Measurements from ENCODE around the gene MSL3B.

MSL3B gene

DNA sequence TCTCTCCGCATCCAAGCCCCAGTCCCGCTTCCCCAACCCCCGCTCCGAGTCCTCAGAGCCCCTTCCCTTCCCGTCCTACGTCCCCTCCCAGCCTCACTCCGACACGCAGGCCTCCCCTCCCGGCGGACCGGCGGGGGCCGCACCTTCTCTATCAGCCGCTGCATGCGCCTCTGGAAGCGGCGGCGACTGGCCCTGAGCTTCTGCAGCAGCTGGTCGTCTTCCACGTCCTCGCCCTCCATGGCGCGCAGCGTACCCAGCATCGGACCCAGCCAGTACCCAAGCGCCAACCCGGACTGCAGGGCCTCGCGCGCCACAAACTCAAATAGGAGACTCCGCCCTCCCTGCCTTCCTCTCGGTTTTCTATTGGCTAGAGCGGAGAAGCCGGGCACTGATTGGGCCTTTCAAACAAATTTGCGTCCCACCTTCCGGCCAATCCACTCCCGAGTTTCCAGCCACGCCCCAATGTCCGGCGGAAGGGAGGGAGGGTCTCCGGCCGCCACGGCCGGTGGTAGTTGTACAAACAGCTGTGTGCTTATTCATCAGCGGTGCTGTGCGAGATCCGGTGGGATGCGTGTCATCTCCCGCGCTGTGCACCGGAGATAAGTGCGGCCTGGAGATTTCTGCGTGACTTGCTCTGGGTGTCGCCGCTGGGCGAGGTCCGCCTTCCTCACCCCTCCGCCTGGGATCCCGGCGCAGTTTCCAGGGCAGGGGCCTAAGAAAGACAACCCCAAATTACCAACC, 13.8 kb downstream of the MSL3B start, which contains the start of gene HJURP:
HJURP (minus strand) TSS at position 295 of the 741 bp plus-strand sequence; CDS start at position 260, 35 bp downstream.
- intact Hi-C loops (cut with DNase I), result no loop called here
- Histone ChIP-seq H3K4me1 (peaks cover 8 to 28% (median 19%) of the 10 kb centered on the region in 4 donors), H3K27me3 (peaks cover 0 to 29% (median 0%) of the 10 kb centered on the region in 4 donors), H3K36me3 (no peaks in the 10 kb centered on the region), H3K9me3 (no peaks in the 10 kb centered on the region), H3K27ac (replicated peaks in 1 of 4) (peak within 1 kb of the TSS; percentile 64 to 75 (median 70)), H3K4me3 (peak within 1 kb of the TSS; percentile 60 to 90 (median 70))
- TF ChIP-seq EP300 (IDR thresholded peaks at IDR 0.05) (no peak), POLR2A (IDR thresholded peaks at IDR 0.05; ENCODE audit: low read depth) (peak; percentile 12), POLR2AphosphoS5 (IDR thresholded peaks at IDR 0.05) (peak; percentile 83)
- TF ChIP-seq, protein P1, sequence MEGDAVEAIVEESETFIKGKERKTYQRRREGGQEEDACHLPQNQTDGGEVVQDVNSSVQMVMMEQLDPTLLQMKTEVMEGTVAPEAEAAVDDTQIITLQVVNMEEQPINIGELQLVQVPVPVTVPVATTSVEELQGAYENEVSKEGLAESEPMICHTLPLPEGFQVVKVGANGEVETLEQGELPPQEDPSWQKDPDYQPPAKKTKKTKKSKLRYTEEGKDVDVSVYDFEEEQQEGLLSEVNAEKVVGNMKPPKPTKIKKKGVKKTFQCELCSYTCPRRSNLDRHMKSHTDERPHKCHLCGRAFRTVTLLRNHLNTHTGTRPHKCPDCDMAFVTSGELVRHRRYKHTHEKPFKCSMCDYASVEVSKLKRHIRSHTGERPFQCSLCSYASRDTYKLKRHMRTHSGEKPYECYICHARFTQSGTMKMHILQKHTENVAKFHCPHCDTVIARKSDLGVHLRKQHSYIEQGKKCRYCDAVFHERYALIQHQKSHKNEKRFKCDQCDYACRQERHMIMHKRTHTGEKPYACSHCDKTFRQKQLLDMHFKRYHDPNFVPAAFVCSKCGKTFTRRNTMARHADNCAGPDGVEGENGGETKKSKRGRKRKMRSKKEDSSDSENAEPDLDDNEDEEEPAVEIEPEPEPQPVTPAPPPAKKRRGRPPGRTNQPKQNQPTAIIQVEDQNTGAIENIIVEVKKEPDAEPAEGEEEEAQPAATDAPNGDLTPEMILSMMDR (IDR thresholded peaks at IDR 0.05), result no peak
- peak; percentile 98 for DNase-seq (ENCODE audit: extremely low spot score)
- 1% methylated on average over 49 of the region's 60 CpGs for WGBS

DNA sequence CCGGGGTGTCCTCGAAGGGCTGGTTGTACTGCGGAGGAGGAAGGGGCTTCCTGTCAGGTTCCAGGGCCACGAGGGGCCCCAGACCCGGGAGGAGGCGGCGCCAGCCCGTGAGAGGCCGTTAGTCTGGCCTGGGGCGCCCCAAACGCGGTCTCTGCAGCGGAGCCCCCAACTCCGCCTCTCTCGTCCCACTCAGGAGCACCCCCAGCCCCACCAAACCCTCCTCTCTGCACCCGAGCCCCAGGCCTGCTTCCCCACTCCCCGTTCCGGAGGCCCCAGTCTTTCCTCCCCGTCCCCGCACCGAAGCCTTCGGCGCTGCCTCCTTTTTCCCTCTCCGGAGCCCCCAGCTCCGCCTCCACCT, 14.3 kb downstream of the MSL3B start:
- no peak overlapping the region for H3K27ac ChIP-seq (replicated peaks in 1 of 4)
- H3K9me3 ChIP-seq, result no peaks in the 10 kb centered on the region
- intact Hi-C loops (cut with DNase I), result no loop called here
- TF ChIP-seq POLR2AphosphoS5 (IDR thresholded peaks at IDR 0.05) (no peak), POLR2A (IDR thresholded peaks at IDR 0.05; ENCODE audit: low read depth) (no peak), EP300 (IDR thresholded peaks at IDR 0.05) (no peak)
- TF ChIP-seq, protein P1 (IDR thresholded peaks at IDR 0.05), result no peak
- peaks cover 0 to 35% (median 0%) of the 10 kb centered on the region in 4 donors for H3K27me3 ChIP-seq
- no peak for DNase-seq (ENCODE audit: extremely low spot score)
- H3K4me3 ChIP-seq, result peak overlapping the region; percentile 60 to 90 (median 70)
- H3K4me1 ChIP-seq, result peaks cover 8 to 28% (median 19%) of the 10 kb centered on the region in 4 donors
- no peaks in the 10 kb centered on the region for H3K36me3 ChIP-seq
- WGBS, result 3% methylated on average over 13 of the region's 25 CpGs

DNA sequence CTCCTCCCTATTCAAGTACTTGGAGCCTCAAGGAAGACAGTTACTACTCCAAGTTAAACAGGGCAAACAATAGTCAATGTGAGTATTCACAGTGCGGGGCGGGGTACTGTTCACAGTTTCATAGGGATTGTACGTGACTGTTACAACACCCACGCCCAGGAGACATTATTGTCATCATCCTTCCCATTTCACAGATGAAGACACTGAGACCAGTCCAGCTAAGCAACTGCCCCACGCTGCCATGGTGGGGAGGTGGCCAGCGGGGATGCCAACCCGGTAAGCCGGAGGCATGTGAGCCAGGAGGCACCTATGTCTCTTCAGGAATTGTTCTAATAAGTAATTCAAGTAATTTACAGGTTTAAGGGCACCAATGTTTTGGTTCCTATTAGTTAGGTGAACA, 14.8 kb downstream of the MSL3B start:
- no peaks in the 10 kb centered on the region for H3K9me3 ChIP-seq
- DNase-seq (ENCODE audit: extremely low spot score), result peak; percentile 37
- H3K4me3 ChIP-seq, result peak overlapping the region in 2 of 4 donors; percentile 60 to 90
- H3K4me1 ChIP-seq, result peaks cover 8 to 28% (median 19%) of the 10 kb centered on the region in 4 donors
- H3K27ac ChIP-seq (replicated peaks in 1 of 4), result no peak overlapping the region
- H3K27me3 ChIP-seq, result peaks cover 0 to 40% (median 0%) of the 10 kb centered on the region in 4 donors
- TF ChIP-seq, protein P1 (IDR thresholded peaks at IDR 0.05), result no peak
- no peak for TF ChIP-seq POLR2A (IDR thresholded peaks at IDR 0.05; ENCODE audit: low read depth)
- no peak for TF ChIP-seq POLR2AphosphoS5 (IDR thresholded peaks at IDR 0.05)
- TF ChIP-seq EP300 (IDR thresholded peaks at IDR 0.05), result no peak
- intact Hi-C loops (cut with DNase I), result no loop called here
- no peaks in the 10 kb centered on the region for H3K36me3 ChIP-seq
- 46% methylated on average over 8 of the region's 8 CpGs for WGBS

DNA sequence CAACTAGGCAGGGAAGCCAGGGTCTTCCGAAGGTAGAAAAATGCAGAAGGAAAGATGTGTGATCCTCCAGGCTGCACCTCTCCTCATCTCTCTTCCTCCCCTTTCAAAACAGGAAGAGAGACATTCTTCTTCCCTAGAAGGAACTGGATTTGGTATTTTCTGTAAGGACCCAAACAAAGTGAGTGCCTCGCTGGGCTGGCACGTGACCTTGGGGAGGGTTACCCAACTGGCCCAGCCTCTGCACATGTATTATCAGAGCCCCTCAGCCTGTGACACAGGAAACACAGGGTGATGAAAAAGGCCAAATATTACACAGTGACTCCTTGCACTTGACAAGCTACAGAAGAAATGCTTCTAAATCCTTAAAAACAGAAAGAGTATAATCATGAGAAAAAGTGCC, 16.1 kb downstream of the MSL3B start:
- Histone ChIP-seq H3K27me3 (peaks cover 0 to 44% (median 0%) of the 10 kb centered on the region in 4 donors), H3K27ac (replicated peaks in 1 of 4) (no peak overlapping the region), H3K9me3 (no peaks in the 10 kb centered on the region), H3K36me3 (no peaks in the 10 kb centered on the region), H3K4me3 (no peak overlapping the region), H3K4me1 (peaks cover 8 to 19% (median 12%) of the 10 kb centered on the region in 4 donors)
- no peak for TF ChIP-seq POLR2A (IDR thresholded peaks at IDR 0.05; ENCODE audit: low read depth)
- TF ChIP-seq, protein P1 (IDR thresholded peaks at IDR 0.05), result no peak
- no peak for TF ChIP-seq EP300 (IDR thresholded peaks at IDR 0.05)
- TF ChIP-seq POLR2AphosphoS5 (IDR thresholded peaks at IDR 0.05), result no peak
- WGBS, result 66% methylated on average over 3 of the region's 3 CpGs
- peak; percentile 50 for DNase-seq (ENCODE audit: extremely low spot score)
- intact Hi-C loops (cut with DNase I), result no loop called here

Data from esophagus muscularis mucosa (tissue), 4 donors.